SK-N-SH (cell line): Measurements from ENCODE around the gene SEL1L2. TPM values are rescaled to one million over a fixed set of nuclear protein-coding genes. Genes with fewer than 3 reads are reported as not detected.

Source experiments
- CTCF ChIA-PET: fragments of 300-600, 350-600 bp; formaldehyde crosslinking; extraction: SDS; loops from one replicate; lab custom pipeline; 2021; lab: Yijun Ruan, JAX
- POLR2A ChIA-PET: fragments of 350-600 bp; sonication (Branson Sonifier 250); formaldehyde crosslinking; extraction: SDS; loops from one replicate; lab custom pipeline; 2020; ENCODE audit warnings: antibody characterized with exemption, inconsistent platforms; lab: Yijun Ruan, JAX
- DNase-seq: peaks from one replicate; pipeline ENCODE4 v3.0.0; 2012
- H2AFZ ChIP-seq: fragments of 200-600 bp; sonication (generic); 2 replicates; pipeline ENCODE4 v1.8.1; 2016; ENCODE audit warnings: antibody characterized with exemption, mild to moderate bottlenecking, low read depth
- H3F3A ChIP-seq: fragments of 200-600 bp; sonication (generic); replicated peaks from 2 replicates; pipeline ENCODE3; 2016; ENCODE audit warnings: antibody characterized with exemption, mild to moderate bottlenecking; ENCODE audit not compliant: insufficient read depth
- H3K27ac ChIP-seq, 2 experiments: fragments of 200-500 bp in 1 of 2; fragments of 200-600 bp in 1 of 2; sonication (Bioruptor generic) in 1 of 2; sonication (generic), shearing (Covaris generic) in 1 of 2; 2 replicates each; pipeline versions ENCODE4 v1.5.1 to v1.6.1; 2014 to 2016; ENCODE audit warnings: low read depth in 2 of 2, inconsistent platforms in 1 of 2, low read length in 1 of 2, mild to moderate bottlenecking in 1 of 2, mixed read lengths in 1 of 2
- H3K27me3 ChIP-seq: fragments of 200-600 bp; sonication (generic), shearing (Covaris generic); 2 replicates; pipeline ENCODE4 v1.6.1; 2016; ENCODE audit warnings: mixed run types; ENCODE audit not compliant: insufficient read depth
- H3K36me3 ChIP-seq, 2 experiments: fragments of 200-500 bp in 1 of 2; fragments of 200-600 bp in 1 of 2; sonication (Bioruptor generic) in 1 of 2; sonication (generic) in 1 of 2; replicated peaks in 1 of 2; 2 replicates each; pipeline versions ENCODE3 to v1.5.1; 2014 to 2016; ENCODE audit warnings: low read length in 1 of 2, mild to moderate bottlenecking in 1 of 2; ENCODE audit not compliant: insufficient read depth in 2 of 2, control insufficient read depth in 1 of 2
- H3K4me1 ChIP-seq, 2 experiments: fragments of 200-500 bp in 1 of 2; fragments of 200-600 bp in 1 of 2; sonication (Bioruptor generic) in 1 of 2; sonication (generic), shearing (Covaris generic) in 1 of 2; 2 replicates each; pipeline versions ENCODE4 v1.5.1 to v1.6.1; 2014 to 2016; ENCODE audit warnings: low read depth in 1 of 2, low read length in 1 of 2, mixed run types in 1 of 2; ENCODE audit not compliant: insufficient read depth in 2 of 2, control insufficient read depth in 1 of 2
- H3K4me2 ChIP-seq: fragments of 200-600 bp; sonication (generic), shearing (Covaris generic); 2 replicates; pipeline ENCODE4 v1.6.1; 2017; ENCODE audit warnings: mixed run types
- H3K4me3 ChIP-seq, 2 experiments: fragments of 200-500 bp in 1 of 2; fragments of 200-600 bp in 1 of 2; sonication (Bioruptor generic) in 1 of 2; sonication (generic), shearing (Covaris generic) in 1 of 2; 2 replicates each; pipeline versions ENCODE4 v1.5.1 to v1.8.1; 2014 to 2016; ENCODE audit warnings: low read depth in 2 of 2, inconsistent platforms in 1 of 2, low read length in 1 of 2, mild to moderate bottlenecking in 1 of 2, mixed read lengths in 1 of 2, moderate library complexity in 1 of 2
- H3K79me2 ChIP-seq: fragments of 200-600 bp; sonication (generic); 2 replicates; pipeline ENCODE4 v1.8.1; 2017; ENCODE audit warnings: mild to moderate bottlenecking; ENCODE audit not compliant: insufficient read depth
- H3K9ac ChIP-seq: fragments of 200-600 bp; sonication (generic); 2 replicates; pipeline ENCODE4 v1.6.1; 2017; ENCODE audit warnings: mixed run types
- H3K9me2 ChIP-seq: fragments of 200-600 bp; sonication (generic); 2 replicates; pipeline ENCODE4 v1.6.1; 2017; ENCODE audit warnings: mixed run types
- H3K9me3 ChIP-seq: fragments of 200-600 bp; sonication (generic); 2 replicates; pipeline ENCODE4 v1.6.1; 2017; ENCODE audit warnings: mixed run types, mild to moderate bottlenecking, moderate library complexity
- H4K20me1 ChIP-seq: fragments of 200-600 bp; sonication (generic); 2 replicates; pipeline ENCODE4 v1.6.1; 2017; ENCODE audit warnings: mild to moderate bottlenecking, mixed run types; ENCODE audit not compliant: insufficient read depth
- EZH2phosphoT487 ChIP-seq: fragments of 200-600 bp; sonication (generic); IDR thresholded peaks from 2 replicates; pipeline ENCODE4 v1.6.1; 2017; ENCODE audit warnings: low read depth, mixed run types, mild to moderate bottlenecking, antibody characterized with exemption, moderate library complexity, borderline replicate concordance
- IRF3 ChIP-seq: fragments of 150-350 bp; IDR thresholded peaks from 2 replicates; pipeline ENCODE4 v1.6.1; 2016; ENCODE audit warnings: mild to moderate bottlenecking, low read depth, low read length
- JUND ChIP-seq: IDR thresholded peaks from 2 replicates; pipeline ENCODE4 v1.4.0; 2012
- MAX ChIP-seq: IDR thresholded peaks from 2 replicates; pipeline ENCODE4 v1.4.0; 2012; ENCODE audit warnings: low read depth
- NRF1 ChIP-seq: IDR thresholded peaks from 2 replicates; pipeline ENCODE4 v1.6.1; 2012; ENCODE audit warnings: low read depth, mild to moderate bottlenecking, low read length
- PBX3 ChIP-seq: IDR thresholded peaks from 2 replicates; pipeline ENCODE4; 2012
- POLR2AphosphoS5 ChIP-seq: IDR thresholded peaks from 2 replicates; pipeline ENCODE4 v1.6.1; 2012; ENCODE audit warnings: low read depth, low read length
- RFX5 ChIP-seq: IDR thresholded peaks from 2 replicates; pipeline ENCODE4 v1.6.1; 2012; ENCODE audit warnings: mild to moderate bottlenecking, improper control_type of control experiment, low read length
- RXRA ChIP-seq: IDR thresholded peaks from 2 replicates; pipeline ENCODE4 v1.4.0; 2012; ENCODE audit warnings: low read depth, mild to moderate bottlenecking, borderline replicate concordance
- SIN3A ChIP-seq: IDR thresholded peaks from 2 replicates; pipeline ENCODE4 v1.6.1; 2012; ENCODE audit warnings: low read depth, mild to moderate bottlenecking, low read length, moderate library complexity, borderline replicate concordance
- SMC3 ChIP-seq: IDR thresholded peaks from 2 replicates; pipeline ENCODE4 v1.6.1; 2012; ENCODE audit warnings: low read depth, low read length, improper control_type of control experiment
- USF1 ChIP-seq: IDR thresholded peaks from 2 replicates; pipeline ENCODE4 v1.4.0; 2012; ENCODE audit warnings: low read depth, borderline replicate concordance
- ZBTB33 ChIP-seq: IDR thresholded peaks from 2 replicates; pipeline ENCODE4 v1.4.0; 2012; ENCODE audit warnings: low read depth, borderline replicate concordance
- WGBS: methylation state at CpG from one replicate; pipeline ENCODE4 v1.1.6; 2017; ENCODE audit warnings: low lambda C conversion rate; 5-methylcytosine and 5-hydroxymethylcytosine counted together
- polyA plus RNA-seq, 3 experiments: library from polyadenylated mRNA; depleted of rRNA; stranded (reverse); fragments of >200 nt; gene quantifications; 2 replicates each; pipeline ENCODE4 v1.2.3, GENCODE V29; 2012

Gene SEL1L2
- polyA plus RNA-seq, 1 of the 3 experiments (the other 2 are of a cell fraction): not detected

- no peaks in the 10 kb centered on the region for H3F3A ChIP-seq
- no peaks in the 10 kb centered on the region for H4K20me1 ChIP-seq
- no peaks in the 10 kb centered on the region for H3K9me2 ChIP-seq
- 59% methylated on average over 4 of the region's 4 CpGs for WGBS
- POLR2A ChIA-PET: no interaction called here
- no peaks in the 10 kb centered on the region; the same call in 1 of the 2 replicates for H3K27me3 ChIP-seq
- CTCF ChIA-PET: no interaction called here
- no peak for DNase-seq
- no peaks in the 10 kb centered on the region for H3K4me1 ChIP-seq
- no peaks in the 10 kb centered on the region for H3K9me3 ChIP-seq
- no peak overlapping the region for H2AFZ ChIP-seq
- no peak overlapping the region for H3K4me2 ChIP-seq
- no peaks in the 10 kb centered on the region for H3K79me2 ChIP-seq
- no peak overlapping the region for H3K4me3 ChIP-seq
- no peak overlapping the region for H3K27ac ChIP-seq
- TF ChIP-seq RFX5: no peak
- no peak for TF ChIP-seq RXRA
- TF ChIP-seq POLR2AphosphoS5: no peak
- TF ChIP-seq PBX3: no peak
- no peak for TF ChIP-seq ZBTB33
- no peak for TF ChIP-seq SMC3
- TF ChIP-seq NRF1: no peak
- TF ChIP-seq IRF3: no peak
- no peak for TF ChIP-seq EZH2phosphoT487
- TF ChIP-seq USF1: no peak
- no peak for TF ChIP-seq SIN3A
- no peak for TF ChIP-seq JUND
- no peak for TF ChIP-seq MAX
- H3K9ac ChIP-seq: no peak overlapping the region
- H3K36me3 ChIP-seq: no peaks in the 10 kb centered on the region
These were observed 146.1 kb downstream of the SEL1L2 start for GRCh38 chr20:13844296-13844695.
